Left hindlimb (tissue), 1 donor: ENCODE measurements around the gene NCAPD3.
"Not testable (repeated sequence)": the region's sequence is repeated elsewhere in the genome, so short reads cannot be mapped to it uniquely, and the experiment has no call there.

Source experiments
- DNase-seq: peaks from one replicate; pipeline ENCODE4 v3.0.0-alpha.2; 2018

NCAPD3 gene

GRCh38 chr11:134216816-134217215, 7.0 kb downstream of the NCAPD3 start:
- DNase-seq, result no peak

GRCh38 chr11:134215836-134216235, 7.9 kb downstream of the NCAPD3 start:
- no peak for DNase-seq

- no peak for DNase-seq
Observed at GRCh38 chr11:134207538-134208239, 16.1 kb downstream of the NCAPD3 start.

GRCh38 chr11:134206185-134206584, 17.6 kb downstream of the NCAPD3 start:
- no peak for DNase-seq

- DNase-seq, result no peak
Observed at GRCh38 chr11:134205729-134206128, 18.0 kb downstream of the NCAPD3 start.

GRCh38 chr11:134202661-134203060, 21.1 kb downstream of the NCAPD3 start:
- no peak for DNase-seq

- DNase-seq, result no peak
Observed at GRCh38 chr11:134200688-134201087, 23.1 kb downstream of the NCAPD3 start.

GRCh38 chr11:134199531-134199930, 24.2 kb downstream of the NCAPD3 start:
- no peak for DNase-seq

GRCh38 chr11:134196756-134197155, 27.0 kb downstream of the NCAPD3 start:
- no peak for DNase-seq

- not testable (repeated sequence) for DNase-seq
Observed at GRCh38 chr11:134188092-134188491, 35.7 kb downstream of the NCAPD3 start.

- no peak for DNase-seq
Observed at GRCh38 chr11:134181707-134182106, 42.1 kb downstream of the NCAPD3 start.

- DNase-seq, result no peak
Observed at GRCh38 chr11:134178032-134178674, 45.6 kb downstream of the NCAPD3 start.

GRCh38 chr11:134176284-134176683, 47.5 kb downstream of the NCAPD3 start:
- no peak for DNase-seq

GRCh38 chr11:134173296-134173695, 50.5 kb downstream of the NCAPD3 start:
- DNase-seq, result no peak

- DNase-seq, result no peak
Observed at GRCh38 chr11:134171951-134172350, 51.8 kb downstream of the NCAPD3 start.

- no peak for DNase-seq
Observed at GRCh38 chr11:134170919-134171281, 52.9 kb downstream of the NCAPD3 start.

- no peak for DNase-seq
Observed at GRCh38 chr11:134170177-134170918, 53.4 kb downstream of the NCAPD3 start.

- no peak for DNase-seq
Observed at GRCh38 chr11:134164490-134165370, 59.0 kb downstream of the NCAPD3 start.

- DNase-seq, result no peak
Observed at GRCh38 chr11:134159652-134160051, 64.1 kb downstream of the NCAPD3 start.

- no peak for DNase-seq
Observed at GRCh38 chr11:134158023-134158422, 65.7 kb downstream of the NCAPD3 start.

- DNase-seq, result no peak
Observed at GRCh38 chr11:134157451-134157850, 66.3 kb downstream of the NCAPD3 start.

- no peak for DNase-seq
Observed at GRCh38 chr11:134155946-134156865, 67.6 kb downstream of the NCAPD3 start.
